WERI-Rb-1 (cell line): ENCODE data around the gene HDAC3.
A peak's percentile ranks its signal among the peaks of the same experiment; 100 is the strongest.

Experiments used
- DNase-seq: peaks from one replicate; pipeline ENCODE4 v3.0.0-alpha.2; 2020
- H3K27ac ChIP-seq: fragments of 250-450 bp; sonication (Bioruptor Pico); 2 replicates; pipeline ENCODE4 v1.5.1; 2020; ENCODE audit warnings: mild to moderate bottlenecking, moderate library complexity
- H3K27me3 ChIP-seq: fragments of 250-450 bp; sonication (Bioruptor Pico); 2 replicates; pipeline ENCODE4 v1.5.1; 2021; ENCODE audit warnings: mild to moderate bottlenecking, low read depth, moderate library complexity; ENCODE audit not compliant: insufficient read depth, severe bottlenecking
- H3K36me3 ChIP-seq: fragments of 250-450 bp; sonication (Bioruptor Pico); 2 replicates; pipeline ENCODE4 v1.5.1; 2020; ENCODE audit warnings: mild to moderate bottlenecking, moderate library complexity
- H3K4me3 ChIP-seq: 2 replicates; pipeline ENCODE4 v1.5.1; 2011; ENCODE audit warnings: low read depth, mild to moderate bottlenecking, control low read depth, low read length
- H3K9me3 ChIP-seq: fragments of 250-450 bp; sonication (Bioruptor Pico); 2 replicates; pipeline ENCODE4 v1.5.1; 2021; ENCODE audit warnings: mild to moderate bottlenecking, moderate library complexity; ENCODE audit not compliant: severe bottlenecking
- TF ChIP-seq, protein P1 (sequence below): IDR thresholded peaks from 2 replicates; pipeline ENCODE4 v1.5.1; 2011; ENCODE audit warnings: low read depth, mild to moderate bottlenecking, control low read depth, inconsistent platforms, low read length

Gene HDAC3

DNA sequence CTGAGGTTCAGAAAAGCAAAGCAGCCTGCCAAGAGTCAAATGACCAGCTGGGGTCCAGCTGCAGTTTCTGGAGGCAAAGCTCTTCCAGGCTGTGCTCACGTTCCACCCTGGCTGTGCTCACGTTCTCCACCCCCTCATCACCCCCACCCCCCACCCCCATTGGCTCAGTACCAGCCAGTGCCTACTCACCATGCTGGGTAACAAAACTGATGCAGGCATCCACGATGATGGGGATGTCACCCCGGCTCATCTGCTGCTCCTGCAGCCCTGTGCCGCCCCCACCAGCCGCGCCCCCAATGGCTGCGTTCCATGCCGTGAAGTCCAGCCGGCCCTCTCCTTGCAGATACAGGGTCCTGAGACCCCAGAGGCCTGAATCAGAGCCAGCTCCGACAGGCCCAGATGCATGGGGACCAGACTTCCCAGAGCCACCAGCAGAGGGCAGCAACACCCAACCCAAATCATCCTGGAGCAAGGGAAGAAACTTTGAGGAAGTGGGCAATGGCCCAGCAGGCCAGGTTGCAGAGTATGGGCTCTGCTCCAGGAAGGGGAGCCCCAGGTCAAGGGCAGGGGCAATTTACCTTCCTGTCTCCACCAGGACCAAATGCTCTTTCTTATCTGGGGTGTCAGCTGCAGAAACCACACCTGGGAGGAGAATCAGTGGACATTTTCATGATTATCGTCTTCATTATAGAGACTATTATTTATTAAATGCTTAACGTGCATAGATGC, 28.2 kb upstream of the HDAC3 start:
- Histone ChIP-seq H3K27me3 (no peaks in the 10 kb centered on the region), H3K27ac (no peak overlapping the region), H3K36me3 (no peaks in the 10 kb centered on the region), H3K4me3 (no peak overlapping the region), H3K9me3 (no peaks in the 10 kb centered on the region)
- peak; percentile 72 for DNase-seq
- TF ChIP-seq, protein P1, sequence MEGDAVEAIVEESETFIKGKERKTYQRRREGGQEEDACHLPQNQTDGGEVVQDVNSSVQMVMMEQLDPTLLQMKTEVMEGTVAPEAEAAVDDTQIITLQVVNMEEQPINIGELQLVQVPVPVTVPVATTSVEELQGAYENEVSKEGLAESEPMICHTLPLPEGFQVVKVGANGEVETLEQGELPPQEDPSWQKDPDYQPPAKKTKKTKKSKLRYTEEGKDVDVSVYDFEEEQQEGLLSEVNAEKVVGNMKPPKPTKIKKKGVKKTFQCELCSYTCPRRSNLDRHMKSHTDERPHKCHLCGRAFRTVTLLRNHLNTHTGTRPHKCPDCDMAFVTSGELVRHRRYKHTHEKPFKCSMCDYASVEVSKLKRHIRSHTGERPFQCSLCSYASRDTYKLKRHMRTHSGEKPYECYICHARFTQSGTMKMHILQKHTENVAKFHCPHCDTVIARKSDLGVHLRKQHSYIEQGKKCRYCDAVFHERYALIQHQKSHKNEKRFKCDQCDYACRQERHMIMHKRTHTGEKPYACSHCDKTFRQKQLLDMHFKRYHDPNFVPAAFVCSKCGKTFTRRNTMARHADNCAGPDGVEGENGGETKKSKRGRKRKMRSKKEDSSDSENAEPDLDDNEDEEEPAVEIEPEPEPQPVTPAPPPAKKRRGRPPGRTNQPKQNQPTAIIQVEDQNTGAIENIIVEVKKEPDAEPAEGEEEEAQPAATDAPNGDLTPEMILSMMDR, result peak; percentile 90

GRCh38 chr5:141663506-141663905, 26.9 kb upstream of the HDAC3 start:
- H3K36me3 ChIP-seq, result no peaks in the 10 kb centered on the region
- H3K4me3 ChIP-seq, result no peak overlapping the region
- H3K27ac ChIP-seq, result no peak overlapping the region
- H3K27me3 ChIP-seq, result no peaks in the 10 kb centered on the region
- H3K9me3 ChIP-seq, result no peaks in the 10 kb centered on the region
- TF ChIP-seq, protein P1, result no peak
- DNase-seq, result no peak

DNA sequence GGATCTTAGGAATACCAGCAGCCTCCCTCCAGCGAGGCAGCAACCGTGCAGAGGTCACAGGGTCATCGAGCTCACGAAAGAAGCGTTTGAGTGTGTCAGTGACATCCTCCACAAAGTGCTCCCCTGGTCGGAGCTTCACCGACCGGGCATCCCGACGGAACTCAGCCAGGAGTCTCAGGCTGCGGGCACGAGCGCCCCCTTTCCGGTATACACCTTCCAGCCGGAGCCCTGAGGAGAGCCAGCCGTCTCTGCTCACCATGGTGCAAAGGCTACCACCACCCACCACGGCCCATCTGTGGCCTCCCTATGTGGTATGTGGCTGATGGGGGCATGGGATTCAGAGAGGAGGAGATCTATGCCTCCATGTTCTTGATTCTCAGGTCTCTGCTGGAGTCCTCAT, 25.4 kb upstream of the HDAC3 start:
- no peak for DNase-seq
- Histone ChIP-seq H3K27ac (no peak overlapping the region), H3K9me3 (no peaks in the 10 kb centered on the region), H3K27me3 (no peaks in the 10 kb centered on the region), H3K36me3 (no peaks in the 10 kb centered on the region), H3K4me3 (no peak overlapping the region)
- TF ChIP-seq, protein P1, result no peak

DNA sequence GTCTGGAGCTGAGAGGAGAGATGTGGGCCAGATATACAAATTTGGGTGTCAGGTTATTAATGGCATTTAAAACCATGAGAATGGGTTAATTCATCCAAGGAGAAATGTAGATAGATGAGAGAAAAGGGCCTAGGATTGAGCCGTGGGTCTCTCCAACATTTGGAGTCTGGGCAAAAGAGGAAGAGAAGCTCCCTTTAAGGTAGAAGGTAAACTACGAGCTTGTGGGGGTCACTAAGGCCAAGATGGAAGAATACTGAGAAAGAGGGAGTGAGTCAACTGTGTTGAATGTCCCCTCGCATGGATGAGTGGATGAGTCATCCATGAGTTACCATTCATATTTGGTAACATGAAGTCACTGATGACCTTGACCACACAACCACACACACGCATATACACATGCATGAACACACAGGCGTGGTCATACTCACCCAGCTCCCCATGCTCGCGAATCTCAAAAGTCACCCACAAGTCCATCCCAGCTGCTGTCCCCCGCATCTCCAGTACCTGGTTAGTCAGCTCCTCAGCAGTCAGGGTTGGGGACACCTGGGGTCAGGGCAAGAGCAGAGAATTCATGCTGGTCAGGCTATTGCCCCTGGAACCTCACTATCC, 21.4 kb upstream of the HDAC3 start:
- H3K27ac ChIP-seq, result no peak overlapping the region
- no peaks in the 10 kb centered on the region for H3K36me3 ChIP-seq
- H3K9me3 ChIP-seq, result no peaks in the 10 kb centered on the region
- TF ChIP-seq, protein P1, result no peak
- H3K4me3 ChIP-seq, result no peak overlapping the region
- no peak for DNase-seq
- H3K27me3 ChIP-seq, result no peaks in the 10 kb centered on the region

DNA sequence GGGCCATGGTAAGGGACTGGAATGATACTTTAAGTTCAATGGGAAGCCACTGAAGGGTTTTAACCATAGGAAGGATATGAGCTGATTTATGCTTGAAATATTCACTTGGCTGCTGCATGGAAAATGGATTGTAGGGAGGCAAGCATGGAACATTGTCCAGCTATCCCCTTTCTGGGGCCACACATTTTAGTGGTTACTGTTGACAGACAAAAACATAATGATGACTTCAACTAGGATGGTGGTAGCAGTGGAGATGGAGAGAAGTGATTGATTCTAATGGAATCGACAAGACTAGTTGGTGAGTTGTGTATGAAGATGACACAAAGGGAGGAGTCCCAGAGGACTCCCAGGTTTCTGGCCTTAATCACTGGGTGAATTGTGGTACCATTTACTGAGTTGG, 20.8 kb upstream of the HDAC3 start:
- H3K9me3 ChIP-seq, result no peaks in the 10 kb centered on the region
- no peak for DNase-seq
- TF ChIP-seq, protein P1, result no peak
- H3K27ac ChIP-seq, result no peak overlapping the region
- H3K27me3 ChIP-seq, result no peaks in the 10 kb centered on the region
- H3K4me3 ChIP-seq, result no peak overlapping the region
- no peaks in the 10 kb centered on the region for H3K36me3 ChIP-seq
